LNCAP (cell line): Measurements from ENCODE around the gene MED27.

Source experiments
- TF ChIP-seq, protein P1 (sequence below): fragments of 450-650 bp; IDR thresholded peaks from 2 replicates; pipeline ENCODE4 v1.5.1; 2017; ENCODE audit warnings: mild to moderate bottlenecking

MED27 gene

GRCh38 chr9:131980267-131981016, 99.2 kb downstream of the MED27 start:
- TF ChIP-seq, protein P1, sequence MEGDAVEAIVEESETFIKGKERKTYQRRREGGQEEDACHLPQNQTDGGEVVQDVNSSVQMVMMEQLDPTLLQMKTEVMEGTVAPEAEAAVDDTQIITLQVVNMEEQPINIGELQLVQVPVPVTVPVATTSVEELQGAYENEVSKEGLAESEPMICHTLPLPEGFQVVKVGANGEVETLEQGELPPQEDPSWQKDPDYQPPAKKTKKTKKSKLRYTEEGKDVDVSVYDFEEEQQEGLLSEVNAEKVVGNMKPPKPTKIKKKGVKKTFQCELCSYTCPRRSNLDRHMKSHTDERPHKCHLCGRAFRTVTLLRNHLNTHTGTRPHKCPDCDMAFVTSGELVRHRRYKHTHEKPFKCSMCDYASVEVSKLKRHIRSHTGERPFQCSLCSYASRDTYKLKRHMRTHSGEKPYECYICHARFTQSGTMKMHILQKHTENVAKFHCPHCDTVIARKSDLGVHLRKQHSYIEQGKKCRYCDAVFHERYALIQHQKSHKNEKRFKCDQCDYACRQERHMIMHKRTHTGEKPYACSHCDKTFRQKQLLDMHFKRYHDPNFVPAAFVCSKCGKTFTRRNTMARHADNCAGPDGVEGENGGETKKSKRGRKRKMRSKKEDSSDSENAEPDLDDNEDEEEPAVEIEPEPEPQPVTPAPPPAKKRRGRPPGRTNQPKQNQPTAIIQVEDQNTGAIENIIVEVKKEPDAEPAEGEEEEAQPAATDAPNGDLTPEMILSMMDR, result no peak

DNA sequence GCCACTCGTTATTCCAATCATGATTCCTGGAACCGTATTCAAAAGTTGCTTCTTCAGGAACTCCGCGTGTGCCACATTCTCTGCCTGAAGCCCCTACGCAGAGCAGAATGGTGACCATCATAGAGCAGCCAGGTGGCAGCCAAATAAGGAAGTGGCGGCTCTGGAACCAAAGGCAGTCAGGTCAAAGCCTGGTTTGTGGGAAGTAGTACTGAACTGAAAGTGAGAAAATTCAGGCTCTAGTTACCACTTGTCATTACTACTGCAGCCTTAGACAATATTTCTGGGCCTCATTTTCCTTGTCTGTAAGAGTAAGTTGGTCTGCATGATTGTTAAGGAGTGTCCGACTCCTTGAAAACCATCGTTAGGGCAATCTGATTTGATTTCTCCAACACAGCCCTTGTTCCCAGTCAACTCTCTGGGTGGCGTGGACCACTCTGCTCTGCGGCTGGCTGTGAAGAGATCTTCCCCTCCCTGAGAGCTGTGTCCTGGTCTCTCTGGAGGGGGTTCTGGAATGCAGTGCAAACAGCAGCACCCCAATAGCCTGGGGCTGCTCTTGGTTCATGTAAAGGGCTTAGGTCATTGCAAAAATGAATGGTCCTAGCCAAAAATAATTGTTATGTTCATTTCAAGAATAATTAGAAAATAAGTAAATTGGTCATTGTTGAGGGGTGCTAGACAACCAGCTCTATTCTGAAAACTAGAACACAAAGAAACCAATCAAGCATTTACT, 102.4 kb downstream of the MED27 start:
- TF ChIP-seq, protein P1, result no peak

- TF ChIP-seq, protein P1, result no peak
Observed at GRCh38 chr9:131976157-131977108, 103.2 kb downstream of the MED27 start.

GRCh38 chr9:131972889-131973288, 106.8 kb downstream of the MED27 start:
- TF ChIP-seq, protein P1, result no peak

GRCh38 chr9:131971482-131972074, 108.1 kb downstream of the MED27 start:
- TF ChIP-seq, protein P1, result no peak

- TF ChIP-seq, protein P1, result no peak
Observed at GRCh38 chr9:131969469-131969989, 110.1 kb downstream of the MED27 start.

GRCh38 chr9:131968632-131969031, 111.0 kb downstream of the MED27 start:
- TF ChIP-seq, protein P1, result no peak
